Measurements from ENCODE around the gene PLAC1.

DNA sequence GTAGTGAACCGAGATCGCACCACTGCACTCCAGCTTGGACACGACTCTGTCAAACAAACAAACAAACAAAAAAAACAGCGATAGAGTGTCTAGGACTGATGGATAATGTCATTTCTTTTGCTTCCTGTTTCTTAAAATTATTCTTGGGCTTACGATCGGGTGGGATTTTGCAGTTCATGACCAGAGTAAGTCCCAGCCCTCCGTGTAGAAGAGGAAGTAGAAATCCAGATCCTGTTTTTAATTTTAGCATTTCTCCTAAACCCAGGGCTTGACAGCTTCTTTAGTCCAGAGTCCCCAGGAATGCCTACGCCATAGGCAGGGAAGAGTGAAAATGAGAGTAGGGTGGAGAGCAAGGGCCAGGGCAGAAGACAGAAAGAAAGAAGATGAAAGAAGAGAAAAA, 104.0 kb downstream of the PLAC1 start:
- TF ChIP-seq CTCF (CRISPR knock-in tag; IDR thresholded peaks at IDR 0.05) (no peak), ZNF350 (CRISPR knock-in tag; IDR thresholded peaks at IDR 0.05; ENCODE audit: borderline replicate concordance, low read depth) (no peak)

Data from HepG2 (cell line).